Activated naive CD4-positive, alpha-beta T cell treated with anti-CD3 and anti-CD28 coated beads, Interleukin-2, amount 50 U/mL, for 24 hours (primary cell): ENCODE results near the gene ZBTB1.
"Not testable (repeated sequence)": the region's sequence is repeated elsewhere in the genome, so short reads cannot be mapped to it uniquely, and the experiment has no call there.

Experiments used
- H3K27ac Mint-ChIP-seq: one replicate; pipeline ENCODE4 v1.8.0; 2021; ENCODE audit warnings: mild to moderate bottlenecking, mixed read lengths
- H3K27me3 Mint-ChIP-seq: one replicate; pipeline ENCODE4 v1.8.0; 2021; ENCODE audit warnings: mixed read lengths
- H3K36me3 Mint-ChIP-seq: one replicate; pipeline ENCODE4 v1.8.0; 2021; ENCODE audit warnings: mixed read lengths
- H3K4me1 Mint-ChIP-seq: one replicate; pipeline ENCODE4 v1.8.0; 2021; ENCODE audit warnings: mixed read lengths
- H3K4me3 Mint-ChIP-seq: one replicate; pipeline ENCODE4 v1.8.0; 2021; ENCODE audit warnings: mild to moderate bottlenecking, mixed read lengths
- H3K9me3 Mint-ChIP-seq: one replicate; pipeline ENCODE4 v1.8.0; 2021; ENCODE audit warnings: mixed read lengths

Gene ZBTB1

GRCh38 chr14:64508215-64508776, 3.7 kb downstream of the ZBTB1 start:
- Mint-ChIP-seq H3K27ac (peak overlapping the region; percentile 90), H3K4me1 (peaks cover 78% of the 10 kb centered on the region), H3K36me3 (peaks cover 4% of the 10 kb centered on the region), H3K4me3 (peak overlapping the region; percentile 58), H3K27me3 (no peaks in the 10 kb centered on the region), H3K9me3 (no peaks in the 10 kb centered on the region)

GRCh38 chr14:64509036-64509435, 4.5 kb downstream of the ZBTB1 start:
- peak overlapping the region; percentile 19 for H3K27ac Mint-ChIP-seq
- peaks cover 4% of the 10 kb centered on the region for H3K36me3 Mint-ChIP-seq
- H3K27me3 Mint-ChIP-seq: no peaks in the 10 kb centered on the region
- H3K9me3 Mint-ChIP-seq: no peaks in the 10 kb centered on the region
- H3K4me3 Mint-ChIP-seq: peak overlapping the region; percentile 11
- H3K4me1 Mint-ChIP-seq: peaks cover 82% of the 10 kb centered on the region

GRCh38 chr14:64510825-64511671, 6.5 kb downstream of the ZBTB1 start:
- H3K27me3 Mint-ChIP-seq: no peaks in the 10 kb centered on the region
- no peaks in the 10 kb centered on the region for H3K9me3 Mint-ChIP-seq
- peak overlapping the region; percentile 83 for H3K27ac Mint-ChIP-seq
- H3K4me1 Mint-ChIP-seq: peaks cover 89% of the 10 kb centered on the region
- no peaks in the 10 kb centered on the region for H3K36me3 Mint-ChIP-seq
- H3K4me3 Mint-ChIP-seq: peak overlapping the region; percentile 67

GRCh38 chr14:64513271-64513670, 8.7 kb downstream of the ZBTB1 start:
- no peak overlapping the region for H3K4me3 Mint-ChIP-seq
- H3K27ac Mint-ChIP-seq: no peak overlapping the region
- no peaks in the 10 kb centered on the region for H3K36me3 Mint-ChIP-seq
- H3K9me3 Mint-ChIP-seq: no peaks in the 10 kb centered on the region
- H3K27me3 Mint-ChIP-seq: no peaks in the 10 kb centered on the region
- H3K4me1 Mint-ChIP-seq: peaks cover 88% of the 10 kb centered on the region

- H3K27ac Mint-ChIP-seq: no peak overlapping the region
- no peaks in the 10 kb centered on the region for H3K27me3 Mint-ChIP-seq
- no peaks in the 10 kb centered on the region for H3K36me3 Mint-ChIP-seq
- H3K4me3 Mint-ChIP-seq: no peak overlapping the region
- no peaks in the 10 kb centered on the region for H3K9me3 Mint-ChIP-seq
- H3K4me1 Mint-ChIP-seq: peaks cover 73% of the 10 kb centered on the region
These were observed 10.5 kb downstream of the ZBTB1 start for GRCh38 chr14:64515053-64515452.

GRCh38 chr14:64516969-64517368, 12.4 kb downstream of the ZBTB1 start:
- Mint-ChIP-seq H3K4me3 (peak overlapping the region; percentile 24), H3K9me3 (no peaks in the 10 kb centered on the region), H3K4me1 (peaks cover 67% of the 10 kb centered on the region), H3K27me3 (no peaks in the 10 kb centered on the region), H3K36me3 (no peaks in the 10 kb centered on the region), H3K27ac (peak overlapping the region; percentile 47)

- not testable (repeated sequence) for H3K4me3 Mint-ChIP-seq, H3K27ac Mint-ChIP-seq, H3K9me3 Mint-ChIP-seq, H3K27me3 Mint-ChIP-seq, H3K36me3 Mint-ChIP-seq
- peaks cover 60% of the 10 kb centered on the region for H3K4me1 Mint-ChIP-seq
These were observed 13.1 kb downstream of the ZBTB1 start for GRCh38 chr14:64517667-64518066.

GRCh38 chr14:64518229-64518628, 13.7 kb downstream of the ZBTB1 start:
- Mint-ChIP-seq H3K27ac (no peak overlapping the region), H3K27me3 (no peaks in the 10 kb centered on the region), H3K36me3 (no peaks in the 10 kb centered on the region), H3K9me3 (no peaks in the 10 kb centered on the region), H3K4me1 (peaks cover 55% of the 10 kb centered on the region), H3K4me3 (no peak overlapping the region)

- Mint-ChIP-seq H3K36me3 (peaks cover 2% of the 10 kb centered on the region), H3K4me3 (no peak overlapping the region), H3K27me3 (no peaks in the 10 kb centered on the region), H3K27ac (no peak overlapping the region), H3K9me3 (no peaks in the 10 kb centered on the region), H3K4me1 (peaks cover 44% of the 10 kb centered on the region)
These were observed 16.1 kb downstream of the ZBTB1 start for GRCh38 chr14:64520699-64521098.

GRCh38 chr14:64522591-64523355, 18.2 kb downstream of the ZBTB1 start:
- Mint-ChIP-seq H3K9me3 (no peaks in the 10 kb centered on the region), H3K27ac (no peak overlapping the region), H3K4me3 (no peak overlapping the region), H3K27me3 (no peaks in the 10 kb centered on the region), H3K4me1 (peaks cover 26% of the 10 kb centered on the region), H3K36me3 (peaks cover 7% of the 10 kb centered on the region)

- H3K27me3 Mint-ChIP-seq: no peaks in the 10 kb centered on the region
- no peak overlapping the region for H3K4me3 Mint-ChIP-seq
- no peak overlapping the region for H3K27ac Mint-ChIP-seq
- H3K4me1 Mint-ChIP-seq: peaks cover 25% of the 10 kb centered on the region
- H3K36me3 Mint-ChIP-seq: peaks cover 9% of the 10 kb centered on the region
- H3K9me3 Mint-ChIP-seq: no peaks in the 10 kb centered on the region
These were observed 20.8 kb downstream of the ZBTB1 start for GRCh38 chr14:64525354-64525753.

- H3K27ac Mint-ChIP-seq: no peak overlapping the region
- no peaks in the 10 kb centered on the region for H3K27me3 Mint-ChIP-seq
- peaks cover 9% of the 10 kb centered on the region for H3K4me1 Mint-ChIP-seq
- peaks cover 5% of the 10 kb centered on the region for H3K36me3 Mint-ChIP-seq
- H3K9me3 Mint-ChIP-seq: no peaks in the 10 kb centered on the region
- no peak overlapping the region for H3K4me3 Mint-ChIP-seq
These were observed 27.0 kb downstream of the ZBTB1 start for GRCh38 chr14:64531567-64531966.

GRCh38 chr14:64536488-64537245, 32.1 kb downstream of the ZBTB1 start:
- Mint-ChIP-seq H3K27ac (no peak overlapping the region), H3K9me3 (no peaks in the 10 kb centered on the region), H3K27me3 (peaks cover 1% of the 10 kb centered on the region), H3K36me3 (no peaks in the 10 kb centered on the region), H3K4me3 (no peak overlapping the region), H3K4me1 (peaks cover 18% of the 10 kb centered on the region)

- Mint-ChIP-seq H3K27me3 (peaks cover 1% of the 10 kb centered on the region), H3K36me3 (no peaks in the 10 kb centered on the region), H3K27ac (peak within 1 kb of the TSS; percentile 92), H3K9me3 (no peaks in the 10 kb centered on the region), H3K4me3 (peak within 1 kb of the TSS; percentile 96), H3K4me1 (peaks cover 30% of the 10 kb centered on the region)
These were observed 35.9 kb downstream of the ZBTB1 start, which contains the start of gene HSPA2 for GRCh38 chr14:64540208-64541202. Gene HSPA2, plus strand, starts transcription at chr14:64540741. Its CDS starts 109 bp downstream, at chr14:64540850.
